Measurements from ENCODE around the gene LRWD1.
"Not testable (repeated sequence)": the region's sequence is repeated elsewhere in the genome, so short reads cannot be mapped to it uniquely, and the experiment has no call there.

Gene LRWD1

DNA sequence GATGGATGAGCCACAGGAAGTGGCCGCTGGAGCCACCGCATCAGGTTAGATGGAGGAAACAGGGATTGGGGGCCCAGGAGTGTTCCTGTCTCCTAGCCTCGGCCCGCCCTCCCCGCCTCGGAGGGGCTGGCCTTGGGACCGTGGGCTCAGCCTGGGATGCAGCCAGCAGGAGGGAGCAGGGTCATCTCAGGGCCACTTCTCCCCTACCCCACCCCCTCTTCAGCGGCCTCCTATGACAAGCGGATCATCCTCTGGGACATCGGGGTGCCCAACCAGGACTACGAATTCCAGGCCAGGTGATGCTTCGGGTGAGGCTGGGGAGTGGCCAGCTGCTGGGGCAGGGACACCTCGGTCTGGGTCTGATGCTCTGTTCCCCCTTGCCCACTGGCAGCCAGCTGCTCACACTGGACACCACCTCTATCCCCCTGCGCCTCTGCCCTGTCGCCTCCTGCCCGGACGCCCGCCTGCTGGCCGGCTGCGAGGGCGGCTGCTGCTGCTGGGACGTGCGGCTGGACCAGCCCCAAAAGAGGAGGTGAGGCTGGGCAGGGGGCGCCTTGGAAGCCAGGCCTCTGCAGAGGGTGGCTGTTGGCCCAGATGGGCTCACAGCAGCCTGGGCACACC lies 4.7 kb downstream of the LRWD1 start:
- DNase-seq (ENCODE audit: low spot score): no peak

DNA sequence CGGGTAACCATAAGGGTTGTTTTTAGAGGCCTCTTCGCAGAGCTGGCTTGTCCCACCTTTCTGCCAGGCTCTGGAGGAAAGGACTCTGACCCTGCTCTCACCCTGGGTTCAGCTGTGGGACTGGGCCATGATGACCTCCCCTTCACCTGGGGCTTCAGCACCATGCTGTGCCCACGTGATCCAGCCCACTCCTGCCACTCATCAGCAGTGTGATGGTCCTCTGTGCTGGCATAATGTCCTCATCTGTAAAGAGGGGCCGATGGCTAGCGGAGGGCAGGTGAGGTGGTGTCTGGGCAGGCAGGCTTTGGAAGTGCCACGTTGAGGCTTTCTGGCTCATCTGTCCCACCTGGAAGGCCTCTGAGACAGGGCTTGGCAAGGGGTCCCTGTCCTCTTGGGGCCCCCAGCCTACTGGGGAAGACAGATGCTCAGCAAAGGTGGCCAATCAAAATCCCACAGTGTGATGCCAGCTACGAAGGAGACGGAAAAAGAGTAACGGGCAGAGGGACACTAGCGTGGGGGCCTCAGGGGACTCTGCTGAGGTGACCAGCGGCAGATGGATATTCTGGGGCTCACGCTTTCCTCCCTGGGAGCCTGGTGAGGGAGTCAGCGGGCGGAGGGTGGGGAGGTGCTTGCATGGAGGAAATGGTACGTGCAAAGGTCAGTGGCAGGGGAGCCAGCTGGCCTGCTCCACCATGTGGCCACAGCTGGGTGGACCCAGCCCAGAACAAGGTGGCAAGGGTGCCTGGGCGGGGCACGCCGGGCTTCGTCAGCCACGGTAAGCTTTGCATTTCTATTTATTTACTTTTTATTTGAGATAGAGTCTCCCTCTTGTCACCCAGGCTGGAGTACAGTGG lies 5.4 kb downstream of the LRWD1 start:
- DNase-seq (ENCODE audit: low spot score): no peak

DNA sequence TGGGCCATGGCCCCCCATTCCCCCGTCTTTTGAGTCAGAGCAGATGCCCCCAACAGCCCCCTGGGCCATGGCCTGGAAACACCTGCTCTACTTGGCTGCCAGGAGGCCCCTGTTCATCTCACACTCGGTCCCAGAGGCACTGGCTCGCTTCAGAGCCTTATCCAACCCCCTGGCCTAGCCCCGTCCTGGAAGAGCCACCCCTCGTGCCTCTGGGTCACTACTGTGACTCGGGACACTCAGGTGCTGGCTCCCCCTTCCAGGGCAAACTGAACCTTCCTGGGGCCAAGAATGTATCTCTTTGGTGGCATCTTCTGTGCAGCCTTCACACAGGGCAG lies 7.0 kb downstream of the LRWD1 start:
- DNase-seq (ENCODE audit: low spot score): no peak

- DNase-seq (ENCODE audit: low spot score): no peak
These were observed 7.6 kb downstream of the LRWD1 start for GRCh38 chr7:102472126-102473041.

GRCh38 chr7:102473271-102473991 lies 8.6 kb downstream of the LRWD1 start:
- DNase-seq (ENCODE audit: low spot score): no peak

GRCh38 chr7:102474116-102474515 lies 9.3 kb downstream of the LRWD1 start:
- not testable (repeated sequence) for DNase-seq (ENCODE audit: low spot score)

- not testable (repeated sequence) for DNase-seq (ENCODE audit: low spot score)
These were observed 10.1 kb downstream of the LRWD1 start for GRCh38 chr7:102474736-102475435.

- DNase-seq (ENCODE audit: low spot score): peak; percentile 89
These were observed 13.8 kb downstream of the LRWD1 start, which contains the start of gene POLR2J for GRCh38 chr7:102478314-102479208. POLR2J (minus strand) TSS chr7:102478922; CDS start chr7:102478860, 62 bp downstream.

DNA sequence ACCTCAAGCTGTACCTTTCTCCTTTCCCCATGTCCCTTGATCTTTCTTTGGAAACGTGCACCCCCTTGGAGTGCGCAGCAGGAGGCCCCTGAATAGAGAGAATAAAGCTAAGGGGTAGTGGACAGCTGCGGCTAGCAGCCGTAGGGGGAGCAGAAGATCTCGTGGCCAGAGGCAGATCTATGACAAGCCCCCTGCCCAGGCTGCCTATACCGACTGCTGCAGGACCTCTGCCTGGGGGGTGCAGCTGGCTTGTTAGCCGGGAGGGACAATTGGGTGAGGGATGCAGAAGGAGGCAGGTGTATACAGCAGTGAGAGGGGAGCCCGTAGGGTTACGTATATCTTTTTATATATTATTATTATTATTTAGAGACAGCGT lies 14.4 kb downstream of the LRWD1 start:
- not testable (repeated sequence) for DNase-seq (ENCODE audit: low spot score)

- DNase-seq (ENCODE audit: low spot score): not testable (repeated sequence)
These were observed 15.3 kb downstream of the LRWD1 start for GRCh38 chr7:102479982-102480637.

DNA sequence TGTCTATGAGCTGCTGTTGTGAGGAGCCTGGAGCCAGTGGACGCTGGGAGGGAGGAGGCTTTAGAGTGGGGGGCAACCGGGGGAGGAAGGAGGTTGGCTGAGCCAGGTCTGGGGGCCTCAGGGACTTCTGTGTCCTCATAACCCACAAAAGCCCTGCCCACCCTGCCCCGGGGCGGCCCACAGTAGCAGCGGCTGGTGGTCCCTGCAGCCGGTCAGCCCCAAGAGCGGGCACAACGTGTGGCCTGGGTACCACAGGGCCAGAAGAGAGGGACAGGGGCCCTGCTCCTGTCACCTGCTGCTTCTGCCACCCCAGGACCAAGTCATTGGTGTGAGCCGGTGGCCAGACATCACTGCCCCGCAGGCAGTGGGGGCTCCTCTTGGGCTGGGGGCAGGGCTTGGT lies 17.2 kb downstream of the LRWD1 start:
- not testable (repeated sequence) for DNase-seq (ENCODE audit: low spot score)

DNA sequence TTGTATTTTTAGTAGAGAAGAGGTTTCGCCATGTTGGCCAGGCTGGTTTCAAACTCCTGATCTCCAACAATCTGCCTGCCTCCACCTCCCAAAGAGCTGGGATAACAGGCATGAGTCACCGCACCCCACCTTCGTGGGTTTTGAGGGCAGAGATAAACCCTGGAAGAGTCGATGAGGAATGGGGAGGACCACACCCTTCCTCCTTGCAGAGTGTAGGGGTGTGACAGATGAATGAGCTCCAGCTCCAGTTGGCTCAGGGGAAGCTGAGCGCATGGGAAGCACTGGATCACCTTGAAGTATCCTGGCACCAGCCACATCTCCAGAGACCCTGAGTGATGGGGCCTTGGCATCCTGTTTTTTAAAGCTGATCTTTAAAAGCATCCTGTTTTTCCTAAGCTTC lies 19.5 kb downstream of the LRWD1 start:
- DNase-seq (ENCODE audit: low spot score): not testable (repeated sequence)

DNA sequence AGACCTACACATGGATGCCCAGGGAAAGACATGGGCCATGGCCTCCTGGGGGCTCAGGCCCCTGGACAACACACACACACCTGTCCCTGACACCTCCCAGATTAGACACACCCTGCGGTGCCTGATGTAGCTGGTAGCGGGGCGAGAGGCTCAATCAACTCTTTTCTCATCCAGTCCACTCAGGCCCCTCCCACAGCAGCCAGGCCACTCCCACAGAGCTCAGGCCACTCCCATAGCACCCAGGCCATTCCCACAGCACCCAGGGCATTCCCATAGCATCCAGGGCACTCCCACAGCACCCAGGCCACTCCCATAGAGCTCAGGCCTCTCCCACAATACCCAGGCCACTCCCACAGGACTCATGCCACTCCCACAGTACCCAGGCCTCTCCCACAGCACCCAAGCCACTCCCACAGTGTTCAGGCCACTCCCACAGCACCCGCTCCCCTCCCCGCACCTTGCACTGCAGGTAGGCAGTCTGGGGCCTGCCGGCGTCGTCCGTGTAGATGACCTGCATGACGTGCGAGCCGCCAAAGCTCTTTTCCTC lies 25.8 kb downstream of the LRWD1 start:
- not testable (repeated sequence) for DNase-seq (ENCODE audit: low spot score)

GRCh38 chr7:102493220-102493935 lies 28.6 kb downstream of the LRWD1 start:
- DNase-seq (ENCODE audit: low spot score): not testable (repeated sequence)

DNA sequence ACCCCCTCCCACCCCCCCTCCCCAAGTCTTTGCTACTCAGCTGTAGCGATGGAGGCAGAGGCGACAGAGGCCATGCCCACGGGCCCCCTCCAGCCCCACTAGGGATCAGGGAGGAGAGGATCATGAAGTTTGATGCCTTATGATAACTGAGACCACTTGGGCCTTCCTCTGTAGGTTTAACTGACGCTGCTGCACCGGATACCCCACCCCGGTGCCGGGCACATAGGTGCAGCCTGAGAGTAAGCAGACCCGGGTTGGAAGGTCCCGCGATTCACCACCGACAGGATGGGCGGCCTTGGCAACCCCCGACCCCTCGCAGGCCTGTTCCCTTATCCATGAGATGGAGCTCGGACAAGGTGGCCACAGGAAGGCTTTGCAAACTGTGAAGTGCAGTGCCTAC lies 29.2 kb downstream of the LRWD1 start:
- DNase-seq (ENCODE audit: low spot score): not testable (repeated sequence)

GRCh38 chr7:102494473-102495149 lies 29.8 kb downstream of the LRWD1 start:
- DNase-seq (ENCODE audit: low spot score): not testable (repeated sequence)

GRCh38 chr7:102496861-102497260 lies 32.1 kb downstream of the LRWD1 start:
- DNase-seq (ENCODE audit: low spot score): not testable (repeated sequence)

DNA sequence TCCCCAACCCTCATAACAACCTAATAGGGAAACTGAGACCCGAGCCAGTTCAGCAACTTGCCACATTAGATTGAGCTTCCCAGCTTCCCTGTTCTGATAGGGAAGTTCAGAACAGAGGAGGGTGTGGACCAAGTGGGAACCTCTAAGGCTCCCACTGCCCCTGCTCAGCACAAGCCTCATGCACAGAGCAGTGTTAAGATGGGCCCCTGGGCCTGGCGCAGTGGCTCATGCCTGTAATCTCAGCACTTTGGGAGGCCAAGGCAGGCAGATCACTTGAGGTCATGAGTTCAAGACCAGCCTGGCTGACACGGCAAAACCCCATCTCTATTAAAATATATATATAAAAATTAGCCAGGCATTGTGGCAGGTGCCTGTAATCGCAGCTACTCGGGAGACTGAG lies 32.5 kb downstream of the LRWD1 start:
- not testable (repeated sequence) for DNase-seq (ENCODE audit: low spot score)

All from hematopoietic multipotent progenitor cell treated with erythropoietin and hydrocortisone succinate and interleukin-3 and kit ligand, for 17 days (in vitro differentiated cells).